Caco-2 (cell line): Measurements from ENCODE around the gene VWA5B1. TPM values are rescaled to one million over a fixed set of nuclear protein-coding genes. Genes with fewer than 3 reads are reported as not detected.

Experiments used
- BruUV-seq: library from RNA; stranded (reverse); fragments of 400-500 nt; replicated peaks from 2 replicates; lab custom pipeline; 2021; lab: Mats Ljungman, UMichigan
- CTCF ChIA-PET: fragments of 300-600 bp; sonication (Branson Sonifier 250); formaldehyde crosslinking; loops from one replicate; lab custom pipeline; 2022; ENCODE audit warnings: antibody characterized with exemption; lab: Charles Lee
- POLR2A ChIA-PET: fragments of 300-600 bp; sonication (Branson Sonifier 250); formaldehyde crosslinking; loops from one replicate; lab custom pipeline; 2022; ENCODE audit warnings: antibody characterized with exemption; lab: Charles Lee
- DNase-seq, 2 experiments: peaks; one replicate each; pipeline versions ENCODE4 v3.0.0 to v3.0.0-alpha.2; 2020 to 2022
- H3K27me3 ChIP-seq: replicated peaks from 2 replicates; pipeline ENCODE4 v1.6.0; 2011; ENCODE audit warnings: low read length; ENCODE audit not compliant: control insufficient read depth, insufficient read depth
- H3K36me3 ChIP-seq: 2 replicates; pipeline ENCODE4 v1.5.1; 2011; ENCODE audit warnings: low read length; ENCODE audit not compliant: control insufficient read depth, insufficient read depth
- H3K4me1 ChIP-seq: fragments of 250-450 bp; sonication (Bioruptor Pico); 2 replicates; pipeline ENCODE4 v1.5.1; 2020; ENCODE audit warnings: mild to moderate bottlenecking
- H3K4me3 ChIP-seq: 2 replicates; pipeline ENCODE4 v1.5.1; 2011; ENCODE audit warnings: low read depth, mild to moderate bottlenecking, control low read depth, low read length
- H3K9me3 ChIP-seq: fragments of 250-450 bp; sonication (Bioruptor Pico); 2 replicates; pipeline ENCODE4 v1.5.1; 2020; ENCODE audit warnings: mild to moderate bottlenecking, moderate library complexity
- H3K27ac Mint-ChIP-seq: one replicate; pipeline ENCODE4 v1.8.0; 2022; ENCODE audit warnings: mixed read lengths; ENCODE audit not compliant: unreplicated experiment
- H3K27me3 Mint-ChIP-seq: one replicate; pipeline ENCODE4 v1.8.0; 2022; ENCODE audit warnings: mixed read lengths; ENCODE audit not compliant: insufficient read depth, unreplicated experiment
- H3K36me3 Mint-ChIP-seq: one replicate; pipeline ENCODE4 v1.8.0; 2022; ENCODE audit warnings: mild to moderate bottlenecking, mixed read lengths; ENCODE audit not compliant: insufficient read depth, unreplicated experiment
- H3K4me1 Mint-ChIP-seq: one replicate; pipeline ENCODE4 v1.8.0; 2022; ENCODE audit warnings: low read depth, mixed read lengths; ENCODE audit not compliant: unreplicated experiment
- H3K4me3 Mint-ChIP-seq: one replicate; pipeline ENCODE4 v1.8.0; 2022; ENCODE audit warnings: mild to moderate bottlenecking, moderate library complexity, mixed read lengths; ENCODE audit not compliant: unreplicated experiment
- H3K9me3 Mint-ChIP-seq: one replicate; pipeline ENCODE4 v1.8.0; 2022; ENCODE audit warnings: mixed read lengths; ENCODE audit not compliant: unreplicated experiment
- intact Hi-C: fragments of 100-400 bp; cut with micrococcal nuclease; formaldehyde crosslinking; loops from one replicate; pipeline ENCODE4 v1.10.0; 2022; ENCODE audit not compliant: unreplicated experiment
- total RNA-seq: library from RNA; stranded (reverse); gene quantifications from 2 replicates; pipeline ENCODE4 v1.2.3, GENCODE V29; 2022
- TF ChIP-seq, protein P1 (sequence below), 2 experiments: fragments of 200-600 bp in 1 of 2; IDR thresholded peaks; 1 replicate in 1 of 2; 2 replicates in 1 of 2; pipeline versions ENCODE4 v1.5.1 to v1.8.0; 2011 to 2022; ENCODE audit warnings: antibody characterized with exemption in 1 of 2, control low read depth in 1 of 2, inconsistent platforms in 1 of 2, low read depth in 1 of 2, low read length in 1 of 2, mild to moderate bottlenecking in 1 of 2, moderate library complexity in 1 of 2; ENCODE audit not compliant: insufficient read depth in 1 of 2, severe bottlenecking in 1 of 2, unreplicated experiment in 1 of 2

VWA5B1 gene
- total RNA-seq, 1 experiment from 2014 or later = not detected

DNA sequence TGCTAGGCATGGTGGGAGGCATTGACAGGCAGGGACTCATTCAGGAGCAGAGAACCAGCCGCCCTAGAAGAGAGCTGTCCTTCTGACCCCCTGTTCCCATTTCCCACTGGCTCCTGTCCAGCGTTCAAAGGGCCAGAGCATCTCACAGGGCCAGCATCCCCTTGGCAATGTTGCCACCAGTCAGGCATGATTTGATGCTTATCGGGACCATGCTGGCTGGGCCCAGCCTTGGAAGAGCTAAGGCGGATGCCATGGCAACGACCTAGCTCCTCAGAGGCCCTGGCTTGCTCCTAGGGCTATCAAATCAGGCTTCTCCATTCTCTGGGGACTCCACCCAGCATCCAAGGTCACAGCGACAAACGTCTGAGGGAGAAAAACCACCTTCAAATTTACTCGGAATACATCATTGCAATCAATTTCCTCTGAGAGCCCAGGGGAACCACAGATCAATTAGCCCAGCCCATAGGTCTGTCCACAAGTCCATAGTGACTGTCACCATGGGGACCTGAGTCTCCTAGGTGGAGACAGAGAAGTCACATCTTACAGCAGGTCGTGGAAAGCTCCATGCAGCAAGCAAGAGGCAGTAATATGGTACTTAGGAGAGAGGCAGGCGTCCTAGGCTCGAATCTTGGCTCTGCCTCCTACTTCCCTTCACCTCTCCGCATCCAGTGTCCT lies 14.1 kb upstream of the VWA5B1 start:
- Mint-ChIP-seq H3K27me3 (peaks cover 9% of the 10 kb centered on the region), H3K4me3 (no peak overlapping the region), H3K4me1 (no peaks in the 10 kb centered on the region), H3K9me3 (no peaks in the 10 kb centered on the region), H3K36me3 (no peaks in the 10 kb centered on the region), H3K27ac (no peak overlapping the region)
- DNase-seq = no peak
- no peaks in the 10 kb centered on the region for H3K4me1 ChIP-seq
- no peak overlapping the region for H3K4me3 ChIP-seq
- POLR2A ChIA-PET = no interaction called here
- H3K27me3 ChIP-seq = no peaks in the 10 kb centered on the region
- BruUV-seq = no TSS peak
- no peaks in the 10 kb centered on the region for H3K9me3 ChIP-seq
- CTCF ChIA-PET = no interaction called here
- intact Hi-C loops = no loop called here
- TF ChIP-seq, protein P1, sequence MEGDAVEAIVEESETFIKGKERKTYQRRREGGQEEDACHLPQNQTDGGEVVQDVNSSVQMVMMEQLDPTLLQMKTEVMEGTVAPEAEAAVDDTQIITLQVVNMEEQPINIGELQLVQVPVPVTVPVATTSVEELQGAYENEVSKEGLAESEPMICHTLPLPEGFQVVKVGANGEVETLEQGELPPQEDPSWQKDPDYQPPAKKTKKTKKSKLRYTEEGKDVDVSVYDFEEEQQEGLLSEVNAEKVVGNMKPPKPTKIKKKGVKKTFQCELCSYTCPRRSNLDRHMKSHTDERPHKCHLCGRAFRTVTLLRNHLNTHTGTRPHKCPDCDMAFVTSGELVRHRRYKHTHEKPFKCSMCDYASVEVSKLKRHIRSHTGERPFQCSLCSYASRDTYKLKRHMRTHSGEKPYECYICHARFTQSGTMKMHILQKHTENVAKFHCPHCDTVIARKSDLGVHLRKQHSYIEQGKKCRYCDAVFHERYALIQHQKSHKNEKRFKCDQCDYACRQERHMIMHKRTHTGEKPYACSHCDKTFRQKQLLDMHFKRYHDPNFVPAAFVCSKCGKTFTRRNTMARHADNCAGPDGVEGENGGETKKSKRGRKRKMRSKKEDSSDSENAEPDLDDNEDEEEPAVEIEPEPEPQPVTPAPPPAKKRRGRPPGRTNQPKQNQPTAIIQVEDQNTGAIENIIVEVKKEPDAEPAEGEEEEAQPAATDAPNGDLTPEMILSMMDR (IDR thresholded peaks at IDR 0.05; ENCODE audit: insufficient read depth in 1 of 2, low read depth in 1 of 2, low read length in 1 of 2, severe bottlenecking in 1 of 2, unreplicated experiment in 1 of 2) = no peak
- H3K36me3 ChIP-seq = no peaks in the 10 kb centered on the region

DNA sequence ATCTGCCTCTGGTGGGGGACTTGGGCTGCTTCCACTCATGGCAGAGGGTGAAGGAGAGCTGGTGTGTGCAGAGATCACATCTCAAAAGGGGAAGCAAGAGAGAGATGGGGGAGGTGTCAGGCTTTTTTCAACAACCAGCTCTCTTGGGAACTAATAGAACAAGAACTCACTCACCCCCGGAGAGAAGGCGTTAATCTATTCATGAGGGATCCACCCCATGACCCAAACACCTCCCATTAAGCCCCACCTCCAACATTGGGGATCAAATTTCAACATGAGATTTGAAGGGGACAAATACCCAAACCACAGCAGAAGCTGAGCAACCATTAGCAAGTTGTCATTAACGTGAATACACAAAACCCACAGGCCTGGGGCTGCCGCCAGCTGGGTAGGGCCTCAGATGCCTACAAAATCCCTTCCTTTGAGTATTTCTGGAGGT lies 12.0 kb upstream of the VWA5B1 start:
- Histone ChIP-seq H3K36me3 (no peaks in the 10 kb centered on the region), H3K9me3 (no peaks in the 10 kb centered on the region), H3K4me3 (no peak overlapping the region), H3K4me1 (no peaks in the 10 kb centered on the region), H3K27me3 (no peaks in the 10 kb centered on the region)
- H3K4me1 Mint-ChIP-seq = no peaks in the 10 kb centered on the region
- DNase-seq = no peak
- intact Hi-C loops = no loop called here
- TF ChIP-seq, protein P1 (IDR thresholded peaks at IDR 0.05; ENCODE audit: insufficient read depth in 1 of 2, low read depth in 1 of 2, low read length in 1 of 2, severe bottlenecking in 1 of 2, unreplicated experiment in 1 of 2) = no peak
- H3K27me3 Mint-ChIP-seq = peaks cover 17% of the 10 kb centered on the region
- BruUV-seq = no TSS peak
- no peaks in the 10 kb centered on the region for H3K9me3 Mint-ChIP-seq
- H3K36me3 Mint-ChIP-seq = no peaks in the 10 kb centered on the region
- ChIA-PET CTCF (no interaction called here), POLR2A (no interaction called here)
- no peak overlapping the region for H3K4me3 Mint-ChIP-seq
- H3K27ac Mint-ChIP-seq = no peak overlapping the region

DNA sequence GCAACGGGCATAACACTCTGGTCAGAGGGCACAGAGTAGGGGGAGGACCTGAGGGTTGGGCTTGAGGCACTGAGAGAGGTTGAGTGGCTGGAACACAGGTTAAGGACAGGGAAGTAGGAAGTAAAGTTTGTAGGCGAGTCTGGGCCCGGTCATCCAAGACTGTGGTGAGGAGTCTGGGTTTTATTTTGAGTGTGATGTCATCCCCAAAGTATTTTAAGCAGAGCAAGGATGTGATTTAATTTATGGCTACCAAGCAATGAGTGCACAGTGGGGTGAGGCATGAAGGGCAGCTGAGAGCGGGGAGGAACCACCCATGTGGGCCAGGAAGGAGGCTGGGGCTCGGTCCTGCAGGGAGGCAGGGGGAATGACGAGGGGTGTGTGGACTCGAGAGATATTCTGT lies 11.2 kb upstream of the VWA5B1 start:
- Histone ChIP-seq H3K9me3 (no peaks in the 10 kb centered on the region), H3K27me3 (no peaks in the 10 kb centered on the region), H3K4me3 (no peak overlapping the region), H3K36me3 (no peaks in the 10 kb centered on the region), H3K4me1 (no peaks in the 10 kb centered on the region)
- no peak overlapping the region for H3K4me3 Mint-ChIP-seq
- H3K4me1 Mint-ChIP-seq = no peaks in the 10 kb centered on the region
- TF ChIP-seq, protein P1 (IDR thresholded peaks at IDR 0.05; ENCODE audit: insufficient read depth in 1 of 2, low read depth in 1 of 2, low read length in 1 of 2, severe bottlenecking in 1 of 2, unreplicated experiment in 1 of 2) = no peak
- ChIA-PET CTCF (no interaction called here), POLR2A (no interaction called here)
- no peaks in the 10 kb centered on the region for H3K36me3 Mint-ChIP-seq
- no peak for DNase-seq
- no TSS peak for BruUV-seq
- H3K27me3 Mint-ChIP-seq = peaks cover 17% of the 10 kb centered on the region
- peaks cover under 1% of the 10 kb centered on the region for H3K9me3 Mint-ChIP-seq
- no peak overlapping the region for H3K27ac Mint-ChIP-seq
- intact Hi-C loops = no loop called here
